H9 (cell line): Measurements from ENCODE around the gene NUDT16. TPM values are rescaled to one million over a fixed set of nuclear protein-coding genes. Genes with fewer than 3 reads are reported as not detected.

ENCODE experiments used
- DNase-seq: peaks from one replicate; pipeline ENCODE4 v3.0.0-alpha.2; 2017
- H2AFZ ChIP-seq: one replicate; pipeline ENCODE4 v1.6.1; 2013; ENCODE audit warnings: mild to moderate bottlenecking, low read length, control low read depth, moderate library complexity
- H2AK5ac ChIP-seq: 2 replicates; pipeline ENCODE4 v1.6.1; 2013; ENCODE audit warnings: low read length, control low read depth, mixed read lengths; ENCODE audit not compliant: insufficient read length
- H2BK120ac ChIP-seq: one replicate; pipeline ENCODE4 v1.6.1; 2013; ENCODE audit warnings: low read depth, mild to moderate bottlenecking, low read length, control low read depth, inconsistent platforms; ENCODE audit not compliant: poor library complexity, severe bottlenecking
- H2BK12ac ChIP-seq: 2 replicates; pipeline ENCODE4 v1.6.1; 2013; ENCODE audit warnings: low read length, control low read depth, mixed read lengths, low read depth; ENCODE audit not compliant: insufficient read length
- H2BK15ac ChIP-seq: 2 replicates; pipeline ENCODE4 v1.6.1; 2013; ENCODE audit warnings: low read depth, low read length, control low read depth
- H2BK20ac ChIP-seq: one replicate; pipeline ENCODE4 v1.6.1; 2013; ENCODE audit warnings: low read depth, mild to moderate bottlenecking, low read length, control low read depth, inconsistent platforms; ENCODE audit not compliant: poor library complexity, severe bottlenecking
- H2BK5ac ChIP-seq: 2 replicates; pipeline ENCODE4 v1.6.1; 2013; ENCODE audit warnings: low read length, control low read depth, mixed read lengths; ENCODE audit not compliant: insufficient read length
- H3K14ac ChIP-seq: 2 replicates; pipeline ENCODE4 v1.6.1; 2013; ENCODE audit warnings: low read length, control low read depth; ENCODE audit not compliant: insufficient read depth
- H3K18ac ChIP-seq: 2 replicates; pipeline ENCODE4 v1.6.1; 2013; ENCODE audit warnings: low read depth, mild to moderate bottlenecking, mixed read lengths, low read length, control low read depth; ENCODE audit not compliant: insufficient read length
- H3K23ac ChIP-seq: 2 replicates; pipeline ENCODE4 v1.6.1; 2013; ENCODE audit warnings: low read length, control low read depth, mixed read lengths, low read depth; ENCODE audit not compliant: insufficient read length
- H3K23me2 ChIP-seq: 2 replicates; pipeline ENCODE4 v1.6.1; 2013; ENCODE audit warnings: low read depth, mild to moderate bottlenecking, mixed read lengths, low read length, control low read depth; ENCODE audit not compliant: insufficient read length, poor library complexity, severe bottlenecking
- H3K27ac ChIP-seq: 2 replicates; pipeline ENCODE4 v1.5.1; 2013; ENCODE audit warnings: low read length, control low read depth, mixed read lengths, low read depth; ENCODE audit not compliant: insufficient read length
- H3K27me3 ChIP-seq: 2 replicates; pipeline ENCODE4 v1.6.1; 2013; ENCODE audit warnings: low read length, control low read depth, inconsistent platforms; ENCODE audit not compliant: insufficient read depth
- H3K4ac ChIP-seq: 2 replicates; pipeline ENCODE4 v1.6.1; 2013; ENCODE audit warnings: low read depth, mild to moderate bottlenecking, control low read depth, inconsistent platforms, low read length, moderate library complexity
- H3K4me1 ChIP-seq: 2 replicates; pipeline ENCODE4 v1.6.1; 2013; ENCODE audit warnings: low read length, control low read depth, inconsistent platforms; ENCODE audit not compliant: insufficient read depth
- H3K4me2 ChIP-seq: 2 replicates; pipeline ENCODE4 v1.6.1; 2013; ENCODE audit warnings: low read length, control low read depth, mixed read lengths; ENCODE audit not compliant: insufficient read length, insufficient read depth
- H3K56ac ChIP-seq: 2 replicates; pipeline ENCODE4 v1.6.1; 2013; ENCODE audit warnings: low read depth, mild to moderate bottlenecking, mixed read lengths, low read length, control low read depth; ENCODE audit not compliant: insufficient read length
- H3K79me1 ChIP-seq: 2 replicates; pipeline ENCODE4 v1.6.1; 2013; ENCODE audit warnings: low read depth, mild to moderate bottlenecking, moderate library complexity, low read length, control low read depth, inconsistent platforms; ENCODE audit not compliant: insufficient read depth, poor library complexity, severe bottlenecking
- H3K79me2 ChIP-seq: 2 replicates; pipeline ENCODE4 v1.6.1; 2013; ENCODE audit warnings: low read length, control low read depth, inconsistent platforms; ENCODE audit not compliant: insufficient read depth
- H3K9ac ChIP-seq: 2 replicates; pipeline ENCODE4 v1.6.1; 2013; ENCODE audit warnings: low read length, control low read depth, mixed read lengths; ENCODE audit not compliant: insufficient read length; ENCODE audit errors: extremely low read depth
- H3K9me3 ChIP-seq: one replicate; pipeline ENCODE4 v1.6.1; 2013; ENCODE audit warnings: low read depth, low read length, inconsistent platforms; ENCODE audit not compliant: control insufficient read depth
- H3T11ph ChIP-seq: one replicate; pipeline ENCODE4 v1.6.1; 2013; ENCODE audit warnings: mild to moderate bottlenecking, low read length, control low read depth, inconsistent platforms
- H4K20me1 ChIP-seq: one replicate; pipeline ENCODE4 v1.6.1; 2013; ENCODE audit not compliant: control insufficient read depth, insufficient read length, insufficient read depth
- H4K5ac ChIP-seq: 2 replicates; pipeline ENCODE4 v1.6.1; 2013; ENCODE audit warnings: low read depth, mild to moderate bottlenecking, mixed read lengths, low read length, control low read depth; ENCODE audit not compliant: insufficient read length
- H4K8ac ChIP-seq: replicated peaks from 2 replicates; pipeline ENCODE4 v1.6.1; 2013; ENCODE audit warnings: low read length, control low read depth, mixed read lengths, low read depth; ENCODE audit not compliant: insufficient read length
- H4K91ac ChIP-seq: 2 replicates; pipeline ENCODE4 v1.6.1; 2013; ENCODE audit warnings: low read depth, mild to moderate bottlenecking, moderate library complexity, mixed read lengths, low read length, control low read depth; ENCODE audit not compliant: insufficient read length
- H3K27ac Mint-ChIP-seq, 3 experiments: 2 replicates in 2 of 3; 3 replicates in 1 of 3; pipeline ENCODE4 v1.8.0; 2020 to 2021; ENCODE audit warnings: mixed read lengths in 3 of 3, mild to moderate bottlenecking in 1 of 3, moderate library complexity in 1 of 3
- H3K27me3 Mint-ChIP-seq: 2 replicates; pipeline ENCODE4 v1.8.0; 2021; ENCODE audit warnings: low read depth, mild to moderate bottlenecking, moderate library complexity, mixed read lengths
- H3K36me3 Mint-ChIP-seq, 3 experiments: 2 replicates in 2 of 3; 3 replicates in 1 of 3; pipeline ENCODE4 v1.8.0; 2020 to 2021; ENCODE audit warnings: low read depth in 3 of 3, mixed read lengths in 3 of 3; ENCODE audit not compliant: insufficient read depth in 1 of 3
- H3K4me1 Mint-ChIP-seq, 2 experiments: 2 replicates each; pipeline ENCODE4 v1.8.0; 2020; ENCODE audit warnings: mixed read lengths in 2 of 2
- H3K4me3 Mint-ChIP-seq, 2 experiments: 2 replicates in 1 of 2; 3 replicates in 1 of 2; pipeline ENCODE4 v1.8.0; 2020 to 2021; ENCODE audit warnings: mild to moderate bottlenecking in 2 of 2, mixed read lengths in 2 of 2, moderate library complexity in 1 of 2
- H3K9me3 Mint-ChIP-seq, 2 experiments: 2 replicates in 1 of 2; 3 replicates in 1 of 2; pipeline ENCODE4 v1.8.0; 2020; ENCODE audit warnings: mild to moderate bottlenecking in 2 of 2, mixed read lengths in 2 of 2, moderate library complexity in 1 of 2
- CTCF ChIP-seq: fragments of 200-600 bp; sonication (generic); conservative IDR thresholded peaks from 3 replicates; pipeline ENCODE4 v1.8.0; 2021; ENCODE audit warnings: antibody characterized with exemption, mild to moderate bottlenecking
- total RNA-seq: library from RNA; stranded (reverse); gene quantifications from 2 replicates; pipeline ENCODE4 v1.2.1, GENCODE V29; 2021

The NUDT16 gene
- total RNA-seq, 1 experiment from 2014 or later, result 18.2 TPM

- H3K23me2 ChIP-seq, result no peaks in the 10 kb centered on the region
- no peaks in the 10 kb centered on the region for H3K4me1 ChIP-seq
- Mint-ChIP-seq H3K9me3 (no peaks in the 10 kb centered on the region), H3K27ac (no peak overlapping the region), H3K4me1 (peaks cover 2% of the 10 kb centered on the region in 2 experiments; a peak in 2 of 4 replicates), H3K27me3 (no peaks in the 10 kb centered on the region), H3K4me3 (no peak overlapping the region), H3K36me3 (no peaks in the 10 kb centered on the region)
- H3K56ac ChIP-seq, result no peak overlapping the region
- H3K9me3 ChIP-seq, result no peaks in the 10 kb centered on the region
- no peak overlapping the region for H3K14ac ChIP-seq
- H3K27me3 ChIP-seq, result no peaks in the 10 kb centered on the region
- no peak overlapping the region for H2BK5ac ChIP-seq
- H2BK120ac ChIP-seq, result no peak overlapping the region
- H3K79me1 ChIP-seq, result no peaks in the 10 kb centered on the region
- no peak overlapping the region for H3K23ac ChIP-seq
- no peak overlapping the region for H4K5ac ChIP-seq
- no peak for TF ChIP-seq CTCF
- no peak overlapping the region for H3K27ac ChIP-seq
- no peak overlapping the region for H2BK20ac ChIP-seq
- no peak overlapping the region for H4K91ac ChIP-seq
- H3K79me2 ChIP-seq, result no peaks in the 10 kb centered on the region
- no peak overlapping the region for H3K9ac ChIP-seq
- H3K4me2 ChIP-seq, result no peak overlapping the region
- no peak overlapping the region for H4K8ac ChIP-seq
- no peak overlapping the region for H2AK5ac ChIP-seq
- H3T11ph ChIP-seq, result no peak overlapping the region
- H2BK15ac ChIP-seq, result no peak overlapping the region
- H2AFZ ChIP-seq, result no peak overlapping the region
- no peaks in the 10 kb centered on the region for H4K20me1 ChIP-seq
- DNase-seq, result no peak
- no peak overlapping the region for H2BK12ac ChIP-seq
- H3K18ac ChIP-seq, result no peak overlapping the region
- no peak overlapping the region for H3K4ac ChIP-seq
Observed at GRCh38 chr3:131396170-131396569, 14.6 kb downstream of the NUDT16 start.
